T follicular helper cell (primary cell): ENCODE data around the gene SMOC1.

Source experiments
- DNase-seq: peaks from one replicate; pipeline ENCODE4 v3.0.0-alpha.2; 2020; ENCODE audit warnings: low read depth

Gene SMOC1

DNA sequence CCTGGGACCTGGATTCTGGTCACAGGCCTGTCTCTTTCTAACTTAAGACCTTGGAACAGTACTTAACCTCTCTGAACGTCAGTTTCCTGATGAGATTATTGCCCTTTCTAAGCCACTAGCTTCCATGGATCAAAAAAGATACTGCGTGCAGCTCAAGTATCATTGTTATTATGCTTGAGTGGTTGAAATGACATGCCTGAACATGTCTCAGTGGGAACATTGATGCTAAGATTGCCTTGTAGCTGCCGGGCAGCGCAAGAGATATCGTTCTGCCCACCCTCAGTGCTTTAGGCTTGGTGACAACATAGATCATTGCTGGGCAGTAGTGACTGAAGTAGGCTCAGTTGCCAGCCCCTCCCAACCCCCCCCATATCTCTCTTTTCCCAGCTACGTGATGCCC lies 131.9 kb downstream of the SMOC1 start:
- DNase-seq = no peak

- DNase-seq = no peak
These were observed 132.5 kb downstream of the SMOC1 start for GRCh38 chr14:70011708-70012107.

- DNase-seq = no peak
These were observed 134.2 kb downstream of the SMOC1 start for GRCh38 chr14:70013271-70013873.

DNA sequence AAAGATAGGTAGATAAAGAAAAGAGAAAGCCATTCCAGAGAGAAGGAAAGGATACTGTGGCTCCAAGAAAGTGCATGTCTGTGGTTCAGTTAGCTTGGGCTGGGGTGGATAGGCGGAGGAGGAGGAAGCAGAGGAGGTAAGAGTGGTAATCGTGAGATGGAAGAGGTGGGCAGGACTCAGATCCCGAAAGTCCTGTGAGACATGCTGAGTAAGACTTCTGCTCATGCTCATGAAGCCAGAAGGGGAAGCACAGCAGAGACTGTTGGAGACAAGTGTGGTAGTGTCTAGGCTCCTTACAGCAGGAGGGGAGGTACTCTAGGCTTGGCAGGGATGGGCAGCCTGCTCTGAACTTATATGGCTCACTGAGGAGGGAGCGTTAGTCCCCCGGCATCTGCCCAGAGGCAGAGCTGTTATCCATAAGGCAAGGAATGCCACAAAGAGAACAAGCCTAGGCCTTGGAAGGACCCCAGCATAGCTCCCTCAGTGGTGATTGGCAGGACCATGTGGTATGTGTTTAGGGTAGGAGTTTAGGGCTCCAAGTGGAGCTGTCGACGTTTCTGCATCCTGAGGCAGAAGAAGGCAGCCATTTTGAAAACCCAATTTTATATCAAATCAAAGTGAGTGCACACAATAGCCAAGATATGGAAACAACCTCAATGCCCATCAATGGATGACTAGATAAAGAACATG lies 135.3 kb downstream of the SMOC1 start:
- no peak for DNase-seq

DNA sequence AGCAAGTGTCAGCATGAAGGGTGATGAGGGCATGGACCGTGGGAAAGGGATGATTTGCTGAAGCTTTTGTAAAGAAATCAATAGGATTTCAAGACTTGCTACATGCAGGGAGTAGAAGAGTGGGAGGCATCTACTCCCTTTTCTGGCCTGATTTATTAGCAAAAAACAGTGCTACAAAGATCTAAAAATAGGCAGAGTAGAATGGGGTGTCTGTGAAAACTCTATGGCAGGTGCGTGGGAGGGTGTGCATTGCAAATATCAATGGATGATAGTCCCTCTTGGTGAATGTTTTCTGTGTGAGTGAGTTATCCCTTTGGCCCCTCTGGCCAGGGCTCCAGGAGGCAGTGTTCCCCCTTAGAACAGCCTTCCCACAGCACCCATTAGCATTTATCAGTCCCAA lies 139.0 kb downstream of the SMOC1 start:
- DNase-seq = no peak

GRCh38 chr14:70018713-70019211 lies 139.5 kb downstream of the SMOC1 start:
- DNase-seq = no peak

GRCh38 chr14:70019695-70020094 lies 140.5 kb downstream of the SMOC1 start:
- DNase-seq = no peak

DNA sequence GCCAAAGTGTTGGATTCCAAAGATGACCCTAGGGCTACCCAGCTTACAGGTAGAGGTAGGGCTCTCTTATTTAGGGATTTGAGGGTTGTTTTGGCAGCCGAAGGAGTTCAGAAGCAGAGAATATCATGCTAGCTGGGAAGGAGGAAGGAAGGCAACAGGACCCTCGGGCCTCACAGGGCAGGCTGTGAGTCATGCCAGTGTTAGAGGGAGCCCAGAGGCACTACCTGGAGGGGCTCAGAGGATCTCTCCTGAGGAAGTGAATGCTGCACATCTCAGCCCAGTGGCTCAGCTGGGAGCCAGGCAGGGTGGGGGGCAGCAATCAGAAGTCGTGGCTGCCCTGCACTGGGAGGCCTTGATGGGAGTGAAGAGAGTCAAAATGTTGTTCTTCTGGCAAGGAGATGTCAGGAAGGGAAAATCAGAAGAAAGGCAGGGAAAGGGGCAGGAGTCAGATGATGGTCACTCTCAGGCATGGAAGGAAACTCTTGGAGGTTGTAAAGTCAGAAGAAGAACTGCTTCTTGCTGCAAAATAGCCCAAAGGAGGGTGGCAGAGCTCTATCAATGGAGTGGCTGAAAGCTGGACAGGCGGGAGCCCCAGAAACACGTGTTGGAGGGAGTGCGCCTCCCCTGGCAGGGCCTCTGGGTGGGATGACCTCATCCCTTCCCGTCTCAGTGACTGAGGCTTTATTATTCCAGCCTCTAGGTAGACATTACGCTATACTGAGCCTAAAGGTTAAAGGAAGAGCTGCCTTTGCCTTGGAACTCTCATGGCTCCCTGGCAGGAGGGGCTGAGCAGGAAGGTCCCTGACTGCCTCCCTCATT lies 141.3 kb downstream of the SMOC1 start:
- no peak for DNase-seq

- DNase-seq = no peak
These were observed 142.5 kb downstream of the SMOC1 start for GRCh38 chr14:70021548-70022220.

- DNase-seq = no peak
These were observed 143.7 kb downstream of the SMOC1 start for GRCh38 chr14:70022771-70023445.

GRCh38 chr14:70023871-70024270 lies 144.7 kb downstream of the SMOC1 start:
- no peak for DNase-seq

GRCh38 chr14:70027785-70028428 lies 148.7 kb downstream of the SMOC1 start:
- DNase-seq = peak; percentile 33

DNA sequence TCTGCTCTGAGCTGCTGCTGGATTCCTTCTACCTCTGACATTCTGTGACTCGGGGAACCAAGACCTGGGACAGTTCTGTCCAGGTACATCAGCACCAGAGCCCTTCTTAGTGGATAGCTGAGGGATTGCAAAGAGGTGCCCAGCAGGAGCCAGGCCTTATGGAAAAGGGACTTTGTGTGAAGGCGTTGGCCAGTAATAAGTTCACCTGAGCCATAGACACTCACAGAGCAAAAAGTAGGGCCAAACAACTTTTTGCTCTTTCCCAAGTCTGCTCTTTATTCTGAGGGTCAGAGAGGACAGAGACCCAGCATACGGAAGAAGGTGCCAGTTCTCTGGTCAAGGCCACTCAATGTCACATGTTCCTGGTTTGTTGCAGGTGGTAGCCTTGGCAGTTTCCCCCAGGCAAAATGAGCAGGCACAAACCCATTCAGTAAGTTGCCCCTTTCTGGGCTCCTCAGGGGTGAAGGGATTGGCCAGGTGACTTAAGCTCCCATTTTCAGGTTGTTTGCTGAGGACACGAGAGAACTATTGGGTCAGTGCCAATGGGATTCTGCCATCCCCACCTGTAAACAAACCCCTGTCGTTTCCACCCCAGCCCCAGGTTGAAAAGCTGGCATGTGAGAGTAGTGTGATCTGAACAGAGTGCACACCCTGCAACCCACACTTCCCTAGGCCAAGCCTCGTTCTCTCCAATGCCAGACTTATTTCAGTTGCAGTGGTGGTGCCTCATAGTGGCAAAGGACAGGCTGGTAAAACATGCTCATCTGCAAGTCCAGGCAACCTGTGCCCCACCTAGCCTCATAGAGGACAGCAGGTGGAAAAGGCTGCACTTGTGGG lies 150.3 kb downstream of the SMOC1 start:
- no peak for DNase-seq

GRCh38 chr14:70032016-70032415 lies 152.8 kb downstream of the SMOC1 start:
- no peak for DNase-seq

DNA sequence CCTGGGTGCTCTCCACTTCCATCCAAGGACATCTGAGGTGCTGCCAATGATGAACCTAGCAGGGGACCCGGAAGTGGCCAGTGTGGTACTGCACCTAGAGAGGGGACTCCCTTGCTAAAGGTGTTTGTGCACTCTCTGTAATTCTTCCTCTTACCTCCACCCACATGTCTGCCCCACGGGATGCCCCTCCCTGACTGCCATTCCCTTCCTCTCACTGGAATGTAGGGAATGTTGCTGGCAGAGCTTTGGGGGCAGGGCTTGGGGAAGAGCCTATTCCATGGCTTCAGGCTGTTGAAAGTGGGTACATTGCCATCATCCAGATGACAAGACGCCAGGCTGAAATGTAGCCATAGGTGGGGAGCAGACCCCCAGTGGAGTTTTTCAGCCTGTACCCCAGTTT lies 153.2 kb downstream of the SMOC1 start:
- no peak for DNase-seq

DNA sequence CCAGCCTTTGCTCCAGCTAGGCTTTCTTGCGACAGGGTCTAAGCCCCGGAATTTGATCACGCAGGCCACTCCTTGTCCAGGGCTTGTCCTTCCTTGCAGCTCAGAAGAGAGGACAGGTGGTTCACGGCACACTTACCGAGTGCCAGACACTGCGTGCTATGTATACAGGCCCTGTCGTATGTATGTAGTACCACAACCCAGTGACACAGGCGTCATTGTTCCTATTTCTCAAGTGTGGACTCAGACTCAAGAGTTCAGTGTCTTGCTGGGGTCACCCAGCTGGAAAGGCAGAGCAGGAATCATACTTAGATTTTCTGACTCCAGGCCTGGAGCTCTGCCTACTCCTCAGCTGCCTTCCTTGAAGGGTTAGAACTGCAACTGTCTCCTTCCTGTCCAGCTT lies 153.9 kb downstream of the SMOC1 start:
- no peak for DNase-seq

GRCh38 chr14:70033561-70033960 lies 154.3 kb downstream of the SMOC1 start:
- no peak for DNase-seq

DNA sequence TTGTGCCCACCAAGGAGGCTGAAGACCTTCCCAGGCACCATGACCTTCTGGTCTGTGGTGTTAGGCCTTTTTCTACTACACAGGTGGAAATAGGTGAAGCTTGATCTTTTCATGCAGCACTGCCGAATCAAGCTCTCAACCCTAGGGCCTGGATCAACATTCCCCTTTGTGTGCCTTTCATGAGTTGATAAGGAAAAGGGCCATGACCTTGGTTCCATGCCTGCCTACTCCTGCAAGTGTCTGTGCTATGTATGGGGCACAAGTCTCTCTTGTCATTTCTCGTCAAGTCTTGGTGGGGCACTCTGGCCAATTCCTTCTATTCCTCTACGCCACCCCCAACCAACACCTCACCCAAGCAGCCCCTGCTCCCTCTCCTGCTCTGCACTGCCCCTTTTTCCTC lies 155.0 kb downstream of the SMOC1 start:
- no peak for DNase-seq

- no peak for DNase-seq
These were observed 157.4 kb downstream of the SMOC1 start for GRCh38 chr14:70036665-70037064.

- DNase-seq = no peak
These were observed 163.8 kb downstream of the SMOC1 start for GRCh38 chr14:70043001-70043400.
